Measurements from ENCODE around the gene CDC42BPG.

GRCh38 chr11:64826062-64826461 lies 18.4 kb downstream of the CDC42BPG start:
- TF ChIP-seq CTCF (conservative IDR thresholded peaks at IDR 0.05; ENCODE audit: low read length) (no peak), EZH2phosphoT487 (IDR thresholded peaks at IDR 0.05; ENCODE audit: borderline replicate concordance) (no peak)
